GM21786 (cell line): ENCODE data around the gene TOPBP1.
"Not testable (repeated sequence)": the region's sequence is repeated elsewhere in the genome, so short reads cannot be mapped to it uniquely, and the experiment has no call there.

ENCODE experiments used
- ATAC-seq: cut with Tn5 transposase; IDR thresholded peaks from one replicate; pipeline ENCODE4 v1.9.1; 2021; ENCODE audit not compliant: unreplicated experiment

The TOPBP1 gene

DNA sequence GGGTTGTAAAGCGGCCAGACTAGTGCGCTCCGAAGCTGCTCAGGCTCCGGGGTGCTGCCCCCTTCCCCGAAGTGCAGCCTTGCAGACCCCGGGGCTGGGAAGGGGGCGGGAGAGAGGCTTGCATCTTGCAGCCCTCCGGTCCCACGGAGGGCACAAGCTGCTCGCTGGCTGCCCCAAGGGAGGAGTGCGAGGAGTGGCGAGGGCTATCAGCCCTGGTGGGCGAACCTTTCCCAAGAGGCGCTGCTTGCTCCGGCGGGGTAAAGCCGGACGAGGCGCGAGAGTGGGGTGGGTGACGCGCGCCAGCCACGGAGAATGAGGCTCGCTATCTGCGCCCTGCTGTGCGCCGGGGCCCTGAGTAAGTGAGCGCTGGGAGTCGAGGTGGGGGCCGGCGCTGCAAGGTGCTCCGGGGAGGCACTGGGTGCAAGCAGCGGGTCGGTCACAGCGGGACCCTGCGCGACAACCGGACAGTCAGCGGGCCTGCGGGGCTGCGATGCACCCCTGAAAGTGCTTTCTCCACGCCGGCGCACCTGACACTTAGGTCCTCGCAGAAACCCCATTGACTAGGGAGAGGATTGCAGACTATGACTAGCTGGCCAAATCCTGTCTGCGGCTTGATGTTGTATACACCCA lies 12.7 kb upstream of the TOPBP1 start:
- no peak for ATAC-seq

- no peak for ATAC-seq
Observed at GRCh38 chr3:133673746-133674145, 12.0 kb upstream of the TOPBP1 start.

- no peak for ATAC-seq
Observed at GRCh38 chr3:133672461-133672860, 10.7 kb upstream of the TOPBP1 start.

DNA sequence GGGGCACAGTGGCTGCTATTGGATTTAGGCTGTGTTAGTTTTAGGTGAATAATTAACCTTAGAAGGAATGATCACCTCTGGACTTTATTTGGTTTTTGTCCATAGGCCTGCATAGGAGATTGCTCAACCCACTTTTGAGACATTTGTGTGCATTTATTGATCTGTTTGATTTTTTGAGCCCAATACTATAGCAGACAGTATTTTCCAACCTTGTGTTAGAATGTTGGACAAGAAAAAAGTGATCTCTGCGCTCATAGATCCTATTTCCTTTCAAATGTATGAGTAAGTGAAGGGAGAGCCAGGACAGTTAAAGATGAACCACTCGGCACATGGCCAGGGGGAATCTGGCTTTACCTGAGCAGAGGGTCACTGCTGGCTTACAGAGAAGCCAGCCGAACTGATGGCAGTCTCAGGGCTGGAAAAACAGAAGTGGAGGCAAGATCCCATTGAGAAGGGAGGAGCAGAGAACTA lies 8.8 kb upstream of the TOPBP1 start:
- no peak for ATAC-seq

DNA sequence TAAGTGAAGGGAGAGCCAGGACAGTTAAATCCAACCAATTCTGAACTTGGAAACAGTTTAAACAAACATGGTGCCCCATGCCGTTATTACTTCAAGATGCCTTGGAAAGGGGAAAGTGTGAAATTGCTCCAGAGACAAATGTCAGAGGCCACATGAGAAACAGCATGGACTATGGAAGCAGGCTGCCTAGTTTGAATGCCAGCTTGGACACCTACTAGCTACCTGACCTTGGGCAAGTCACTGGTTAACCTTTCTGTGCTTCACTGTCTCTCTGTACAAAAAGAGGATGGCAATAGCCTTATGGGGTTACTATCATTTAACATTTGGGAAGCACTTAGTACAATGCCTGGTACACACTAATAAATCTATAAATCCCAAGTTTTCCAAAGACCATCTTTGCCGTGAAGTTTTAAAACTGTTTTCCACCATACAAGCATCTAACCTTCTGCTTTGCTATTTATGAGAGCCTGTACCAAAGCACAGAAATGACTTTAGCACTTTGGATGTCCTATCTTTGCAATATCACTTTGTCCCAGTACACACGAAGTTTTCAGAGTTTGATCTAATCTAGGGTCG lies 8.3 kb upstream of the TOPBP1 start:
- ATAC-seq, result no peak

GRCh38 chr3:133667118-133667517 lies 5.4 kb upstream of the TOPBP1 start:
- no peak for ATAC-seq

DNA sequence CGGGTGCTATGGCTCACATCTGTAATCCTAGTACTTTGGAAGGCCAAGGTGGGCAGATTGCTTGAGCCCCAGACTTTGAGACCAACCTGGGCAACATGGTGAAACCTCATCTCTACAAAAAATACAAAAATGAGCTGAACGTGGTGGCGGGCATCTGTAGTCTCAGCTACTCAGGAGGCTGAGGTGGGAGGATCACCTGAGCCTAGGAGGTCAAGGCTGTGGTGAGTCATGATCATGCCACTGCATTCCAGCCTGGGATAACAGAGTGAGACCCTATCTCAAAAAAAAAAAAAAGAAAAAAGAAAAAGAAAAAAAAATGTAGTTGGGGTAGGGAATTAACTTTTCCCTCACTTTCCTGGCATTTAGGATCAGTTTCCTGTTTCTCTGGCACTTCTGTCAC lies 3.4 kb upstream of the TOPBP1 start:
- ATAC-seq, result not testable (repeated sequence)

- no peak for ATAC-seq
Observed at GRCh38 chr3:133663569-133664313, 2.0 kb upstream of the TOPBP1 start.

DNA sequence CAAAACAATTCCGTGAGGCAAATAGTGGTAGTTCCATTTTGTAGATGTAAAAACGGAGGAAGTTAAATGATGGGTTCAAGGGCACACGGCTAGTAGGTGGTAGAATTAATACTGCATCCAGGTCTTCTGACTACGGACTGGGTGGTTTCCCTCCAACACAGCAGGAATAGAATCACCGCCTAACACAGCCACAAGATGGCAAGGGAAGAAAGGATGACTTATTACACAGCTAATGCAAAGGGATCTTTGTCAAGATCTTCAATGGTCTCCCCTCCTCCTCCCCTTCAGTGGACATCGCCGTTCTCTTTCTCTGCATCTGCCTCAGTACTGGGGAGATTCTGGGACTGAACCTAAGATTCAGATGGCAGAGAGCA lies 524 bp upstream of the TOPBP1 start:
- peak; percentile 62 for ATAC-seq

DNA sequence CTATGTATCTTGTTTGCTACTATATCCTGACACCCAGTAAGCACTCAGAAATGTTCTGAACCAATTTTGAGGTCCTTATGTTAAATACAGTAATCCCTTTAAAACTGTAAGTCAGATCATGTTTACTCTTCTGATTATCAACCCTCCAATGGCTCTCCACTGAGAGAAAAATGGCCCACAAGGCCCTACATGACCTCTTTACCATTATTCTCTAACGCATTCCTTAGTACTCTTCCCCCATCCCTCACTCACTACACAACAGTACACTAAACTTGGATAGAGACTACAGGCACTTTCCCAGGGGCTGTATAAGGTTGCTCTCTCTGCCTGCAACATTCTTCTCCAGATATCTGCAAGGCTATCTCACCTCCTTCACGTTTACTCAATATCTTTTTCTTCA lies 1.9 kb downstream of the TOPBP1 start:
- ATAC-seq, result no peak

DNA sequence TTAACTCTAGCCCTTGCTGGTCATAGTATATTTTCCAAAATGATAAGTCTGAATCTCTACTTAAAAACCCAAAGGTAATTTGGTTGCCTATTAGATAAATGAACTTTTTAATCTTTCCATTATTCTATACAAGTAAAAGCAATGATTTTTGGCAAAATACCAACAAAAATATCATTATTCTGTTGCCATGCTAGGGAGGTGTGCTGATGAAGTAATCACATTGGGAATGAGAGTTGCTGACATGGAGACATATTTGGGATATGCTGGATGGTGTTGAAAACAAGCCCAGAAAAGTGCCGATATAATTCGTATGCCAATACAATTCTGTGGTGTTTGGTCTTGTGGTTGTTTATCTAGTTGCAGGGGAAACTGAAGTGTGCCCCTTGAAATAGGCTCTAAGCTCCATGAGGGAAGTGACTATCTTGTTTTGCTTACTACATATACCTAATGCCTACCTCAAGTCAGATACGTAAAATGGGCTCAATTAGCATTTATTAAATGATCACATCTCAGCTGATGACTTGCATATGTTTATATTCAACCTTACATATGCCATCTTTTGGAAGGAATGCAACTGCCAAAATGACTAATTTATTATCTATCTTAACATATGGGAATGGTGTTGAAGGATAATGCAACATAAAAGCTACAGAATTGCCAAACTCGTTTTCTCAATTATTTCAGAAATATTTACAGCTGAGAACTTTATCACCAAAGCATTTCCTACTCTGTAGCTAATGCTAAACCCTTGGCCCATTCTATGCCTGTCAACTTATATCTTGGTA lies 5.8 kb downstream of the TOPBP1 start:
- no peak for ATAC-seq

GRCh38 chr3:133649486-133650068 lies 12.2 kb downstream of the TOPBP1 start:
- ATAC-seq, result no peak

GRCh38 chr3:133644768-133645167 lies 17.0 kb downstream of the TOPBP1 start:
- ATAC-seq, result no peak

- no peak for ATAC-seq
Observed at GRCh38 chr3:133643611-133644010, 18.1 kb downstream of the TOPBP1 start.

- no peak for ATAC-seq
Observed at GRCh38 chr3:133641254-133641653, 20.5 kb downstream of the TOPBP1 start.

- ATAC-seq, result no peak
Observed at GRCh38 chr3:133633439-133633838, 28.3 kb downstream of the TOPBP1 start.

DNA sequence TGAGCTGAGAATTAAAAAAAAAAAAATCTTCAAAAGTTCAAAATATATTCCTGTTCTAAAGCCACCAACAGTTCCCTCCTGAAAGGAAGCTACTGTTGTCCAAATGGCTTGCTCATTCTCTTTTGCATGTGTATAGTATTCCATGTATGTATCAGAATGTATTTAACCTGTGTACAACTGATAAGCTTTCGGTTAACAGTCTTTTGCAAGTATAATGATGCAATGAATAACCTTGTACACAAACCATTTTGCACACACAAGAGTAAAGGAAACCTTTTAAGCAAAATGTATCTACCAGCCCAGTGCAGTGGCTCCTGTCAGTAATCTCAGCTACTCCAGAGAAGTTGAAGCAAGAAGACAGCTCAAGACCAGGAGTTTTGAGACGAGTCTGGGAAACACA lies 32.6 kb downstream of the TOPBP1 start:
- no peak for ATAC-seq

DNA sequence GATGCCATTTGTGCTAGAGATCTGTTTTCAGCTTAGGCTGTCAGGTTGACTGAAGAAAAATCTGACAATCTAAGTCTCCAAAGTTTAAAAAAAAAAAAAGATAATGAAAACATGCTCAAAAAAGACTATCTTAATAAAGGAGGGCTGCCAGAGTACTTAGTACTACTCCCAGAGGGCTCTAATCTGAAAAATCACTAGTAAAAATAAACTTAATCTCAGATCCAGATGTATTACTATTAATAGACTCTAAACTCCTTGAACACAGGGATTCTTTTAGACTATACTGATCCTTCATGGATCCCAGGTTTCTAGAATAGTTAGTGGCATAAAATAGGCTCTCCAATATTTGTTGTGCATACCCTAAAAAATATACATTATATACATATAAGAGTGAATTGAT lies 34.0 kb downstream of the TOPBP1 start:
- ATAC-seq, result no peak

- peak; percentile 99 for ATAC-seq
Observed at GRCh38 chr3:133620066-133620784, 41.5 kb downstream of the TOPBP1 start.

- no peak for ATAC-seq
Observed at GRCh38 chr3:133611534-133611933, 50.2 kb downstream of the TOPBP1 start.

- no peak for ATAC-seq
Observed at GRCh38 chr3:133610031-133610430, 51.7 kb downstream of the TOPBP1 start.
